ENCODE data around the gene PVALEF. TPM values are rescaled to one million over a fixed set of nuclear protein-coding genes. Genes with fewer than 3 reads are reported as not detected.

Gene PVALEF
- total RNA-seq, 4 donors from 2014 or later = not detected

GRCh38 chr17:81139428-81139827 is 25.9 kb upstream of the PVALEF start:
- H3K9me3 ChIP-seq = no peaks in the 10 kb centered on the region
- H3K4me3 ChIP-seq = no peak overlapping the region
- ATAC-seq = no peak
- peaks cover 0 to 13% (median 4%) of the 10 kb centered on the region in 3 donors for H3K4me1 ChIP-seq
- H3K36me3 ChIP-seq = no peaks in the 10 kb centered on the region
- H3K27ac ChIP-seq = no peak overlapping the region
- 68 to 76% methylated on average over 5 to 7 of the region's 8 CpGs for WGBS, 2 donors (ENCODE audit: low coverage in 1 of 2)
- no peaks in the 10 kb centered on the region for H3K27me3 ChIP-seq
- TF ChIP-seq POLR2A (IDR thresholded peaks at IDR 0.05) = no peak
- no peak for TF ChIP-seq CTCF (IDR thresholded peaks at IDR 0.05)
- no peak for TF ChIP-seq EP300 (IDR thresholded peaks at IDR 0.05)
- no peak for TF ChIP-seq POLR2AphosphoS5 (IDR thresholded peaks at IDR 0.05)

GRCh38 chr17:81140018-81140417 is 25.3 kb upstream of the PVALEF start:
- TF ChIP-seq EP300 (IDR thresholded peaks at IDR 0.05) (no peak), POLR2AphosphoS5 (IDR thresholded peaks at IDR 0.05) (no peak), CTCF (IDR thresholded peaks at IDR 0.05) (no peak), POLR2A (IDR thresholded peaks at IDR 0.05) (no peak)
- WGBS, 2 donors (ENCODE audit: low coverage in 1 of 2) = 63 to 86% methylated on average over 5 to 8 of the region's 8 CpGs

GRCh38 chr17:81140695-81141094 is 24.6 kb upstream of the PVALEF start:
- no peaks in the 10 kb centered on the region for H3K27me3 ChIP-seq
- H3K4me3 ChIP-seq = no peak overlapping the region
- no CpG with 5 or more reads among the region's 37 CpGs for WGBS, 2 donors (ENCODE audit: low coverage in 1 of 2)
- no peak for ATAC-seq
- H3K9me3 ChIP-seq = no peaks in the 10 kb centered on the region
- no peak overlapping the region for H3K27ac ChIP-seq
- TF ChIP-seq POLR2A (IDR thresholded peaks at IDR 0.05) = no peak
- no peak for TF ChIP-seq CTCF (IDR thresholded peaks at IDR 0.05)
- TF ChIP-seq EP300 (IDR thresholded peaks at IDR 0.05) = no peak
- TF ChIP-seq POLR2AphosphoS5 (IDR thresholded peaks at IDR 0.05) = no peak
- peaks cover 0 to 13% (median 4%) of the 10 kb centered on the region in 3 donors for H3K4me1 ChIP-seq
- no peaks in the 10 kb centered on the region for H3K36me3 ChIP-seq

More at GRCh38 chr17:81140018-81140417, 25.3 kb upstream of the PVALEF start:
- Histone ChIP-seq H3K4me1 (peaks cover 0 to 13% (median 4%) of the 10 kb centered on the region in 3 donors), H3K9me3 (no peaks in the 10 kb centered on the region), H3K36me3 (no peaks in the 10 kb centered on the region), H3K27me3 (no peaks in the 10 kb centered on the region), H3K27ac (no peak overlapping the region), H3K4me3 (no peak overlapping the region)
- no peak for ATAC-seq

- H3K9me3 ChIP-seq = no peaks in the 10 kb centered on the region
- H3K27ac ChIP-seq = no peak overlapping the region
- H3K4me1 ChIP-seq = peaks cover 0 to 13% (median 4%) of the 10 kb centered on the region in 3 donors
- WGBS, 2 donors (ENCODE audit: low coverage in 1 of 2) = 56 to 85% methylated on average over 3 to 4 of the region's 25 CpGs
- TF ChIP-seq EP300 (IDR thresholded peaks at IDR 0.05) (no peak), CTCF (IDR thresholded peaks at IDR 0.05) (peak in 3 of 4 experiments; percentile 56 to 86 (median 70))
- peak; percentile 92 for ATAC-seq
- no peak overlapping the region for H3K4me3 ChIP-seq
- H3K36me3 ChIP-seq = no peaks in the 10 kb centered on the region
- H3K27me3 ChIP-seq = no peaks in the 10 kb centered on the region
Measured at GRCh38 chr17:81142301-81143199, 22.8 kb upstream of the PVALEF start.

- TF ChIP-seq EP300 (IDR thresholded peaks at IDR 0.05) = no peak
- ATAC-seq = peak; percentile 30
- no peaks in the 10 kb centered on the region for H3K27me3 ChIP-seq
- H3K27ac ChIP-seq = no peak overlapping the region
- H3K9me3 ChIP-seq = no peaks in the 10 kb centered on the region
- no CpG with 5 or more reads among the region's 11 CpGs for WGBS, 2 donors (ENCODE audit: low coverage in 1 of 2)
- no peak overlapping the region for H3K4me3 ChIP-seq
- H3K36me3 ChIP-seq = no peaks in the 10 kb centered on the region
- peaks cover 0 to 13% (median 4%) of the 10 kb centered on the region in 3 donors for H3K4me1 ChIP-seq
Measured at GRCh38 chr17:81143200-81143527, 22.1 kb upstream of the PVALEF start.

Data from gastroesophageal sphincter (tissue), 4 donors.